Hematopoietic multipotent progenitor cell treated with erythropoietin and hydrocortisone succinate and interleukin-3 and kit ligand, for 15 days (in vitro differentiated cells): Measurements from ENCODE around the gene SSTR1.

ENCODE experiments used
- DNase-seq: peaks from one replicate; pipeline ENCODE4 v3.0.0-alpha.2; 2015; ENCODE audit warnings: low spot score

Gene SSTR1

DNA sequence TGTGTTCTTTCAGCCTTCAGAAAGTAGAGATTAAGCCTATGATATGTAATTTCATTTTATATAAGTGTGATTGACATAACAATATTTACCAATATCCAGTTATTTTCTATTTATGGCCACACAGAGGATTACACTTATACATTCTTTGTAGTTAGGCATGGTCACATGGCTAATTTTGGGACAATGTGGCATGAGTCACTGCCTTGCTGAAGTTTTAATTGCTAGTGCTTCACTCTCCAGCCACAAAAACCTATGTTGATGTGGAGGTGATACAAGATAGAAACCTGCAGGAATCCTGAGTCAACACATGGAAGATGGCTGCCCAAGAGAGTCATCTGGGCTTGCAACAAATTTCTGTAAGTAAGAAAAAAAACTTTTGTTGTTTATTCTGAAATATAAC lies 31.2 kb downstream of the SSTR1 start:
- DNase-seq = no peak

GRCh38 chr14:38243696-38244240 lies 36.1 kb downstream of the SSTR1 start:
- no peak for DNase-seq

DNA sequence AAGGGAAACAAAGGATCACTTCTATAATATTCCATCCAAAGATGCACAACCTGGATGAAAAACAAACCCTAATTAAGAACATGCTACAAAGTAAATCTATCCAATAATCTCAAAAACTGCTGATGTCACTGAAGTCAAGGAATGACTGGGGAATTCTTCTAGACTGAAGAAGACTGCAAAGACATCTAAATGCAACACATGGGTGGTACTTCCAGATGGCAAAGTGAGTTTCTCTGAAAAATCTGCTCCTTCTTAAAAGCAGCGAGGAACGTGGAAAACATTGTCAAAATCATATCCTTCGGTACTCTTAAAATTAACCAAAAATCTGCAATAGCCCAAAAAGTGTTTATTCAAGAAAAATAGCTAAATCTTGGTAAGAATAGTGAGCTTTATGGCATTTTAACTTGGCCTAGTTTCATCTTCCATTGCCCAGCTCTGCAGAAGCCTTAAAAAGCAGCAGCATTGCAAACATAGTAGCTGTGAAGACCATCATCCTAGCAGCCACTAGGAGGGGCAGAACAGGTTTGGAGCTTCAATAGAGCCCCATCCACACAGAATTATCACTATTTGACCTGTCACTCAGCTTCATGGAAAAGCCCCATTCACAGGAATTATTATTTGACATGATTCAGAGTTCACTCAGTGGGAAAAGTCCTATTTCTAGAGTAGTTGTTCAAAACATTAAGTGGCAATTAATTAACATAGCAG lies 40.8 kb downstream of the SSTR1 start:
- no peak for DNase-seq

DNA sequence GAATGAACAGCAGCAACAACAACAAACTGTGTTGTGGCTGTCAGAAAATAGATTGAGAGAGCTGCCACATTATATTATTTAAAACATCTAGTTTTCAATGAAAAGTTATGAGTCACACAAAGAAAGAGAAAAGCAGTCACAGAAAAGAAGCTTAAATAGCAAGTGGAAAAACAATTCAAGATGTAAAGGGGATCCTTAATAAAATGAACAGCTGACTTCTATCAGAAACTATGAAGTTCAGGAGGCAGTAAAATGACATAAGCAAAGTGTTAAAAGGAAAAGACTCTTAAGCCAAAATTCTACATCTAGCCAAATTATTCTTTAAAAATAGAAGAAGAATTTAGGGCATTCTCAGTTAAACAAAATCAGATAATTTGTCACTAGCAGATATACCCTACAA lies 42.6 kb downstream of the SSTR1 start:
- DNase-seq = no peak

- no peak for DNase-seq
Observed at GRCh38 chr14:38252066-38252710, 44.5 kb downstream of the SSTR1 start.

- DNase-seq = no peak
Observed at GRCh38 chr14:38253676-38254075, 46.0 kb downstream of the SSTR1 start.

GRCh38 chr14:38254571-38255407 lies 47.1 kb downstream of the SSTR1 start:
- DNase-seq = no peak

GRCh38 chr14:38255408-38255672 lies 47.6 kb downstream of the SSTR1 start:
- DNase-seq = no peak

GRCh38 chr14:38255673-38256532 lies 48.2 kb downstream of the SSTR1 start, which contains the start of gene CLEC14A:
Gene CLEC14A (minus strand): TSS chr14:38256093. CDS start chr14:38256022, 71 bp downstream.
- no peak for DNase-seq

GRCh38 chr14:38256533-38256840 lies 48.8 kb downstream of the SSTR1 start:
- DNase-seq = no peak

GRCh38 chr14:38257507-38257906 lies 49.8 kb downstream of the SSTR1 start:
- DNase-seq = no peak

DNA sequence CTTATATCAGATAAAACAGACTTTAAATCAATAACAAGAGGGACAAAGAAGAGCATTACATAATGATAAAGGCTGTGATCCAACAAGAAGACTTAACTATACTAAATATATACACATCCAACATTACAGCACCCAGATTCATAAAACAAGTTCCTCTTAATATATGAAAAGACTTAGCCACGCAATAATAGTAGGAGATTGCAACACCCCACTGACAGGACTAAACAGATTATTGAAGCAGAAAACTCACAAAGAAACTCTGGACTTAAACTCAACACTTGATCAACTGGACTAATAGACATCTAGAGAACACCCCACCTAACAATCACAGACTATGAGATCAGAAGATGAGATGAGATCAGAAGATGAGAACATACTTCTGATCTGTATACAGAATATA lies 53.9 kb downstream of the SSTR1 start:
- DNase-seq = no peak
